Fibroblast of mammary gland (primary cell): ENCODE data around the gene C2orf80.

ENCODE experiments used
- DNase-seq: peaks from one replicate; pipeline ENCODE4 v3.0.0-alpha.2; 2010; ENCODE audit warnings: low read depth
- H3K4me3 ChIP-seq: 2 replicates; pipeline ENCODE4 v1.5.1; 2011; ENCODE audit warnings: low read depth, mild to moderate bottlenecking, low read length, moderate library complexity; ENCODE audit not compliant: control insufficient read depth
- CTCF ChIP-seq: conservative IDR thresholded peaks from 2 replicates; pipeline ENCODE4 v1.5.1; 2011; ENCODE audit warnings: low read depth, low read length, inconsistent platforms; ENCODE audit not compliant: control insufficient read depth, insufficient read depth

C2orf80 gene

DNA sequence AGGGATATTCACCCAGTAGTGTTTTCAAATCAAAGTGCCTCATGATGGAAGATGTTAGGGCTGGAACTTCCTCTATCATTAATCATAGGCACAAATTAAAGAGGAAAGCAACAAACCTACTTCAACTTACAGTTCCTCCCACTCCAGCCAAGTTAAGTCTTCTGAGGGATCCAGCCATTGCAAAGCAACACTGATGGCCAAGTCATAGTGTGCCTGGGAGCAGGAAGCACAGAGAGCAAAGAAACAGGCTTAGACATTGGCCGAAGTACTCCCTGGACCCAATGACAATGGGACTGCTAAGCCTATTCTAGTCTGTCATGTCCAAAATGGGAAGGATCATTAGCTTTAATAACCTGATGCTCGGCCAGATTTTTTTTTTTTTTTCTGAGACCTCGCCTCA, 7.0 kb downstream of the C2orf80 start:
- no peak for DNase-seq
- no peak overlapping the region for H3K4me3 ChIP-seq
- TF ChIP-seq CTCF = no peak

GRCh38 chr2:208179028-208179609, 10.7 kb downstream of the C2orf80 start:
- DNase-seq = no peak
- TF ChIP-seq CTCF = no peak
- no peak overlapping the region for H3K4me3 ChIP-seq

DNA sequence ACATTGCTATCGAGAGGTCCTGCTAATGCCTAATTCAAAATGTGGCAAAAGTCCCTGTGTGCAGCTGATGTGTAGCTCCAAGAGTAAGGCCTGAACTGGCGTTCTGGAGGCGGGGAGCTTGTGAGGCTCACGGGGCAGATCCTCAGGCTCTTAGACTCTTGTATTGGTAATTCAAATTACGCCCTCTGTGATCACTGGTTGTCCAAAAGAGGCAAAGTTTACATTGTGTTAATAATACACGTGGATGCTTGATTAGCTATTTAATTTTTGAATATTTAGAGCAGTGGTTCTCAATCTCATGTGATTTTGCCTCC, 14.0 kb downstream of the C2orf80 start:
- no peak for DNase-seq

DNA sequence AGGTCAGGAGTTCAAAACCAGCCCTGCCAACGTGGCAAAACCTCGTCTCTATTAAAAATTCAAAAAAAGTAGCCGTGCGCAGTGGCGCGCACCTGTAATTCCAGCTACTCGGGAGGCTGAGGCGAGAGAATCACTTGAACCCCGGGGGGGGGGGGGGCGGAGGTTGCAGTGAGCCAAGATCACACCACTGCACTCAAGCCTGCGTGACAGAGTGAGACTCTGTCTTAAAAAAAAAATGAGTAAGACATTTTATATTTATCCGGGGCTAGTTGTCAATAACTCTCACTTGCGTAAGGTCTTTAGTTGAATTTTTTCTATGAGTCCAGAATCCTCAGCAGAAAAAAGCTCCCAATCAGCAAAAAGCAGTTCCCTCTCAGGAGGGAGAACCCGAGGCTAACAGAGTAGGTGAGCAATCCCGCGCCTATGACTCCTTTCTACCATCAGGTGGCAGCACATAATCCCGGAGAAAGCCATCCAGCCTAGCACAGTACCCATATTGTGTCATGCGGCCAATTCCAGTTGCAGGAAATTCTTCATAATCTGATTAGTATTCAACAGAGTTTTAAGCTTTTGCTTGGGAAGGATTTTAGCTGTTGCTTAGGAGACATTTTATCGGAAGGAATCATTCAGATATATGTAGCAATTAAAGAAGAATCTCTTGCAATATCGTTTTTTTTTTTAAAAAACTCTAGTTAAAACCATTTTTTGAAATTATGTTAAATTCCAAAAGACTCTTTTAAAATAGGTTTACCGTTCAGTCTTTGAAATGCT, 14.6 kb downstream of the C2orf80 start:
- DNase-seq = peak; percentile 79
- peak; percentile 96 for TF ChIP-seq CTCF
- no peak overlapping the region for H3K4me3 ChIP-seq

More for the DNA sequence above, 14.0 kb downstream of the C2orf80 start:
- no peak overlapping the region for H3K4me3 ChIP-seq
- no peak for TF ChIP-seq CTCF

DNA sequence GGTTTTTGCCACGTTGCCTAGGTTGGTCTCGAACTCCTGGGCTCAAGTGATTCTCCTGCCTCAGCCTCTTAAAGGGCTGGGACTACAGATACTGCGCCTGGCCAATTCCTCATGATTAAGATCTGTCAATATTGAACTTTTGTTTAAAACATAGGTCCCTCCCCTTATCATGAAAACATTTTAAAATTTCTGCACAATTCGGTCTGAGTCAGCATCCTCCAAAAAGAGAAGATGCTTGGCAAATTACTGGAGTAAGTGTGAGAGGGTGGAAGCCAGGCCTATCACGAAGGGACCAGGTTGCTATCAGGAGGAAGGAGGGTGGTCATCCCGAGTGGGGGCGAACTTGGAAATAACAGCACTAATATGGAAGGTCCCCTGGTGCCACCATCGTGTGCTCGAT, 15.7 kb downstream of the C2orf80 start:
- no peak overlapping the region for H3K4me3 ChIP-seq
- no peak for TF ChIP-seq CTCF
- no peak for DNase-seq

GRCh38 chr2:208172125-208172524, 17.7 kb downstream of the C2orf80 start:
- H3K4me3 ChIP-seq = no peak overlapping the region

More at GRCh38 chr2:208172125-208172524, 17.7 kb downstream of the C2orf80 start:
- no peak for TF ChIP-seq CTCF
- DNase-seq = no peak
